Measurements from ENCODE around the gene POLN. TPM values are rescaled to one million over a fixed set of nuclear protein-coding genes. Genes with fewer than 3 reads are reported as not detected.

Gene POLN
- total RNA-seq, 2 donors from 2014 or later, result 7.8 to 8.0 TPM

DNA sequence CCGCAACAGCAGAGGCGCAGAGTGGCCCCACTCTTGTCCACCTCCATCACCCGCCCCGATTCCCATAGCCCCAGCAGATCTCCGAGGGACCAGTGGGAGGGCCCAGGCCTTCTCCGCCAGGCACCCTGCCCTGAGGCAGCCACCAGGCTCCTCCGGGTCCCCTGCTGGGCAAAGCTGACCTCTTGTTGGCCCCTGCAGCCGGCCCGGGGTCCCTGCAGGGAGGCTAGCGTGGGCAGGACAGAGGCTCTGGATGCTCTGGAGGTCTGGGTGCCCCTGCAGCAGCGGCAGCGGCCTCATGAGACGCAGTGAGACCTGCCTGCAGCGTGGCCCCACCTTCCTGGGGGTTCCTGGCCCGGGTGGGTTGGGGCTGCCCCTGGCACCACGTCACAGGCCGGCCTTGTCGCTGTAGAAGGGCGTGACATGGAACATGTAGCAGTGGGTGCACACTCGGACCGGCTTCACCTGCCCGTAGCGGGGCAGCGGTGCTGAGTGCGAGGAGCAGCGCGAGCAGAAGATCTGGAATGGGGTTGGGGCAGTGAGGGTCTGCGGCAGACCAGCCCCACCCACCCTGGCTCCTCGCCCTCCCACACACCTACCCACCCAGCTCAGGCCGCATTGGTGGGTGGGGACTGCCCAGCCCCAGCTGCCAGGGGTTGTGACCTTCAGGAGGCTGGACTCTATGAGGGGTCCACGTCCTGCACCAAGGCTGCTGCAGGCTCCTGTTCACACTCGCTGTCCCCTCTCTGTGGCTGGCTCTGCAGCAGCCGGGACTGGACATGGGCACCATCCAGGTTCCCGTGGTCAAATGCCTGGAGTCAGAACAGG, 28.6 kb upstream of the POLN start:
- Mint-ChIP-seq H3K27ac (no peak overlapping the region), H3K4me3 (no peak overlapping the region), H3K9me3 (no peaks in the 10 kb centered on the region), H3K27me3 (no peaks in the 10 kb centered on the region), H3K36me3 (ENCODE audit: low read depth) (no peaks in the 10 kb centered on the region), H3K4me1 (no peaks in the 10 kb centered on the region)
- ATAC-seq (replicated peaks), result no peak

DNA sequence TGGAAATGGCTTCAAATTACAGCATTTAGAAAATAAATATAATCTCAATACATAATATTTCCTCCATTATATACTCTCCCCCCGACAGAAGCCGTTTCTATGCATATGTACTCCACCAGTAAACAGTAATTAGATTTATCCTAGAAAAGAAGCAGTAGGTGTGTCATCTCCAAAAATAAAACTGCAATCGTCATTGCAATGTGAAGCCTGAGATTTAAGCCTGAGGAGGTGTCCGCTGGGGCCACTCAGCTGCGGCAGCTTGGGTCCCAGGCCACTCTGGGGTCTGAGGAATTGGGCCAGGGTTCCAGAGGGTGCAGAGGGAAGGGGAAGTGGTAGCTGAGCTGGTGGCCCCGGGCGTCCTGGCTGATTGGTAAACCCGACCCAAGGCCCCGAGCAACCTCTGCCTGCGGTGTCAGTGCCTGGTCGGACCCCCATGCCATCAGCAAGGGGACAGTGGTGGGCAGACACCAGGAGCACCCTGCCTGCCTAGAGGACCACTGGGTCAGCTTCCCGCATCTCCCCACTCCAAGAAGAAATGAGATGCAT, 27.8 kb upstream of the POLN start:
- no peak for ATAC-seq (replicated peaks)
- Mint-ChIP-seq H3K4me3 (no peak overlapping the region), H3K27me3 (no peaks in the 10 kb centered on the region), H3K9me3 (no peaks in the 10 kb centered on the region), H3K36me3 (ENCODE audit: low read depth) (no peaks in the 10 kb centered on the region), H3K4me1 (no peaks in the 10 kb centered on the region), H3K27ac (no peak overlapping the region)

DNA sequence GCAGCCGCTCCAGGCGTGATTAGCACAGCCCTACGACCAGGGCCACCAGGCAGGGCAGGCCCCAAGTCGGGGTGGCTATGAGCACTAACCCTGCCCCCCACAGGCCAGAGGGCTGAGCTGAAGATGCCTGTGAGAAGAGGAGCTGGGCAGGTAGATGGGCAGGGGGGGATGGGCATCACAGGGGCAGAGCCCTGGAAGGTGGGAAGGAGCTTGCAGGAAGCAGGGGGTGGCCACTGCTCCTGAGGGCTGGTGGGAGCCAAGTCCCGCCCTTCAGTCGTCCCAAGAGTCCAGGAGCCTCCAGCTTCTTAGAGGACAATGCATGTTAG, 27.2 kb upstream of the POLN start:
- H3K36me3 Mint-ChIP-seq (ENCODE audit: low read depth), result no peaks in the 10 kb centered on the region
- H3K4me1 Mint-ChIP-seq, result no peaks in the 10 kb centered on the region
- no peak overlapping the region for H3K27ac Mint-ChIP-seq
- no peak for ATAC-seq (replicated peaks)
- H3K4me3 Mint-ChIP-seq, result no peak overlapping the region
- H3K9me3 Mint-ChIP-seq, result no peaks in the 10 kb centered on the region
- no peaks in the 10 kb centered on the region for H3K27me3 Mint-ChIP-seq

DNA sequence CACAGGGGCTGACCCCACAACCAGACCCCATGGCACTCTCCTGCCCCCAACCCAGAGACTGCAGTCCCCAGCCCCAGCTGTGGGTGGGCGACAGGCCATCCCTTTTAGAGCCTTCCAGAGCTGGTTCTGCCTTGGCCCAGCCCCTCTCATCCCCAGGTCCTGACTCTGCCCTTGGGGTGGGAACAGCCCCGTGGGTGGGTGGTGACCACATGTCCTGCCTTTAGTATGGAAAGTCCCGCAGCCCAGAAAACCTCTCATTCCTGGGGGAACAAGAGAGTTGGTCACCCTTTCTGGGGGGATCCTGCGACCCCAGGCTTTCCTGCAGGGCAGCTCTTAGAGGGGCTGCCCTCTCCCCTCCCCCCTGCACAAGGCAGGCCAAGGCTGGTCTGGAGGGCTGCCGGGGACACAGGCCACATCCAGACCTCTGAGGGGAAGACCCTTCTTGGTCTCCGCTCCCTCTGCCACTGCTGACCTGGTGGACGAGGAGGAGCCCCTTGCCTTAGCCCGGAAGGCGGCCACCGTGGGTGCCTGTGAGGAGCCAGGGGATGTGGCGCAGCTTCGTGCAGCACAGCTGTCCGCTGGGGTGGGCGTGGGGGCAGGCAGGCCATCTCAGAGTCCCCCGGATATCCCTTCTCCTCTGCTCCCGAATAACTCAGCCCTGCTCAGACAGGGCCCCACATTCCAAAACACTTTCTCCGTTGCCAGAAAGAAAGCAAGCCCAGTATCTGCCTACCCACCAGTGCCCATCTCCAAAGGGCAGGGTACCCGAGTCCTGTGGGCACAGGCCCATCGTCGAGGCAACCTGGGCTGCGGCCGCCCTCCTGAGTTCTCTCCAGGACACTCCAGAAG, 26.7 kb upstream of the POLN start:
- no peaks in the 10 kb centered on the region for H3K9me3 Mint-ChIP-seq
- H3K27ac Mint-ChIP-seq, result no peak overlapping the region
- H3K4me1 Mint-ChIP-seq, result no peaks in the 10 kb centered on the region
- H3K36me3 Mint-ChIP-seq (ENCODE audit: low read depth), result no peaks in the 10 kb centered on the region
- H3K27me3 Mint-ChIP-seq, result no peaks in the 10 kb centered on the region
- H3K4me3 Mint-ChIP-seq, result no peak overlapping the region
- no peak for ATAC-seq (replicated peaks)

DNA sequence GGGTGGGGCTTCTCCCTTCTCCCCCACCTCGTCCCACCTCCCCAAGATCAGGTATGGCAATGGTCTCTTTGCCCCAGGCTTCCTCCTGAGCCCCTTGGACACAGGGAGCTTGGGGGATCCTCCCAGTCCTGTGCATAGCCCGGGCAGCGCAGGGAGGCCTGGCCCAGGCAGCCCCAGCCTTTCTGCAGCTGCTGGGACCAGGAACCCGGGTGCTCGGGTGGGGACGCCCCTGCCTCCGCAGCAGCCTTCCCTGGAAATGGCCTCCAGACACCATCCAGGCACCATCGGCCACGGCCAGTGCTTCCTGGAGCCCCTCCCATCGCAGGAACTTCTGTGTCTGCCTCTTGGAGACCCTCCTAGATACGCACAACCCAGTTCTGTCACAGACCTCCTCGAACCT, 25.9 kb upstream of the POLN start:
- no peaks in the 10 kb centered on the region for H3K36me3 Mint-ChIP-seq (ENCODE audit: low read depth)

DNA sequence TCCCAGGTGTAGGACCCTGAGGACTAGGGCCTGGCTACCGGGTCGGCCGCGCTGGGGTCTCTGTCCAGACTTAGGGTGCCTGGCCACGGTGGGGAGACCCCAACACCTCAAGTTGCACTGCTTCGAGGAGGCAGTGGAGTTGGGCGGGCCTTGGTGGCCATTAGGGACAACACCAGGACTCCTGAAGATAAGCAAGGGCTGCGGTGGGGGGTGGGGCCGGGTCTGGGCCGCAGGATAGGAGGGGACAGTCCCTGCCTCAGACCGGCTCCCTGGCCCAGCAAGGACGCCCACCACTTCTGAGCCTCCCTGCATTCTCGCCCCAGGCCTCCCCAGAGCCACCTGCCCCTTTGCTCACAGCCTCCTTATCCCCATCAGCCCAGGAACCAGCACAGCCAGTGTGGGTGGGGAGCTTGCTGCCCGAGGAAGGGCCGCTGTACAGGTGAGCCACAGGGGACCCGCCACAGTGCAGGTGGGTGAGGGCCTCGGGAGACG, 25.4 kb upstream of the POLN start:
- no peak for ATAC-seq (replicated peaks)

More for the DNA sequence above, 25.9 kb upstream of the POLN start:
- Mint-ChIP-seq H3K4me3 (no peak overlapping the region), H3K27me3 (no peaks in the 10 kb centered on the region), H3K27ac (no peak overlapping the region), H3K9me3 (no peaks in the 10 kb centered on the region), H3K4me1 (no peaks in the 10 kb centered on the region)
- no peak for ATAC-seq (replicated peaks)

DNA sequence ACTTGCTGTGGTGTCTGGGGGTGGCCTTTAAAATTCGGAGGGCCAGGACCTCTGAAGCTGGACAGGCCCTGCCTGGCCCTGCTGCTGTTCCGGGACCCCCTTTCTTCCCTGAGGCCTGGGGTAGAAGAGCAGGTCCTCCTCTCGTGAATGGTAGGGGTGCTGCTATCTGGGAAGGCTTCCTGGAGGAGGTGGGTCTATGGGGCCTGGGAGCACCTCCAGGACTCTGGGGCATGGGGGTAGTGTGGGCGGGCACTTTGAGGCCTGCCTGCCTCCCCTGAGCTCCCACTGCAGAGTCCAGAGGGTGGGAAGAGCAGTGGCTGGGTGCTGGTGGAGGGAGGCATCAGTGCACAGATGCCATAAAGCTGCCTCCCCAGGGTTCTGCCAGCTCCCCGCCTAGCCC, 24.9 kb upstream of the POLN start:
- no peak overlapping the region for H3K27ac Mint-ChIP-seq
- ATAC-seq (replicated peaks), result no peak
- H3K4me1 Mint-ChIP-seq, result no peaks in the 10 kb centered on the region
- no peaks in the 10 kb centered on the region for H3K27me3 Mint-ChIP-seq
- no peaks in the 10 kb centered on the region for H3K36me3 Mint-ChIP-seq (ENCODE audit: low read depth)
- H3K9me3 Mint-ChIP-seq, result no peaks in the 10 kb centered on the region
- H3K4me3 Mint-ChIP-seq, result no peak overlapping the region

More for the DNA sequence above, 25.4 kb upstream of the POLN start:
- no peak overlapping the region for H3K27ac Mint-ChIP-seq
- no peaks in the 10 kb centered on the region for H3K36me3 Mint-ChIP-seq (ENCODE audit: low read depth)
- H3K9me3 Mint-ChIP-seq, result no peaks in the 10 kb centered on the region
- no peaks in the 10 kb centered on the region for H3K4me1 Mint-ChIP-seq
- H3K4me3 Mint-ChIP-seq, result no peak overlapping the region
- no peaks in the 10 kb centered on the region for H3K27me3 Mint-ChIP-seq

DNA sequence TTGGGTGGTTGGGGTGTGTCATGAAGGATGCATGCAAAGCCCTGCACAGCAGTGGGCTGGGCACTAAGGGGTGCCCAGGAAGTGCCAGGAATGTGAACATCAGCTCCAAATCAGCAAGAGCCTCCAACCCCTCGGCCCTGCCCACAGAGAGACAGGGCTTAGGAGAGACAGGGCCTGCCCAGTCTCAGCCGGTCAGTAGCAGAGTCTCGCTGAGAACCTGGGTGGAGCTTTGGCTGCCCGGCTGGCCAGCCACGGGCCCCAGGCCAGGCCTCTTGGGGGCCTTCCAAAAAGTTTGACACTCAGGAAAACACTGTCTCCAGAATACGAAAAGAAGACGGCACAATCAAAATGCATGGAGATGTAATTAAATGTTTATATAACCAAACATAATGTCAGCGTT, 24.3 kb upstream of the POLN start:
- H3K4me1 Mint-ChIP-seq, result no peaks in the 10 kb centered on the region
- H3K27me3 Mint-ChIP-seq, result no peaks in the 10 kb centered on the region
- no peak overlapping the region for H3K4me3 Mint-ChIP-seq
- no peaks in the 10 kb centered on the region for H3K36me3 Mint-ChIP-seq (ENCODE audit: low read depth)
- H3K9me3 Mint-ChIP-seq, result no peaks in the 10 kb centered on the region
- peak overlapping the region; percentile 28 for H3K27ac Mint-ChIP-seq
- no peak for ATAC-seq (replicated peaks)

DNA sequence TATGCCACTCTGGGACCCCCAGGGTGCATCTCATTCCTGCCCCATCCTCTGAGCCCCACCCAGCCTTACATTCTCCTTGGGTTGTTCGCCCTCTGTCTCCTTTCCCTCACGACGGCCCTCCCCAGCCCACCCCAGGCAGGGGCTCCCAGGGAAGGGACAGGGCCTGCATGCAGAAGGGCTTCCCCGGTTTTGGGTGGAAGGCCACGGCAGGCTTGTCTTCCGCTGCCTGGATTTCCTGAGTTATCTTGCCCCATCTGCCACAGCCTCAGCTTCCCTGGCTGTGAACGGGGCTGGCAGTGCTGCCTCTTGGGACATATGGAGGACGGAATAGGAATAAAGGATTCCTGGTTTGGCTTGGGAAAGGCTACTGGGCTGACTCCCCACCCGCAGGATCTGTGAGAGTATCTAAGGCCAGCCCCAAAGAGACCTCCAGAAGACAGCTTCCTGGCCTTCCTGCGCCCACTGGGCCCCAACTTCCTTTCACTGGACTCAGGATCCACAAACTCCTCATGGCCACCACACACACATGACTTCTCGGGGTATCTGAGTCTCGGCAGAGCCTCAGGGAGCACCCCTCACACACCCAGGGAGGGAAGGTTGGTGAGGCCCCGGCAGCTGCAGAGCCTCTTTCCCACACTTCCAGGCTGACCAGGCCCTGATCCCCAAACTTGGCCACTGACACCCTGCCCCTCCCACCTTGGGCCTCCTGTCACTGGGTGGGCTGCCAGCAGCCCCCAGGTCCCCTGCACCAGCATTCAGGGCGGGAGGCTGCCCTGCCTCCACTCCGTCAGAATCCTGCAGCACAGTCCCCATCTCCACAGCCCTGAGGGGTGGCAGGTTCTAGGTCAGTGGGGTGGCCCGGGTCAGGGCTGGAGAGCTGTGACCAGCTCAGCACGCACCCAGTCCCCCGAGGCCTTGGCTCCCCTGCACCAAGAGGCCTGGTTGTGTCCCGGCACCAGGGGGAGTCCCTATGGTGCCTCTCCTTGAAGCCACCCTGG, 23.5 kb upstream of the POLN start:
- H3K4me3 Mint-ChIP-seq, result no peak overlapping the region

DNA sequence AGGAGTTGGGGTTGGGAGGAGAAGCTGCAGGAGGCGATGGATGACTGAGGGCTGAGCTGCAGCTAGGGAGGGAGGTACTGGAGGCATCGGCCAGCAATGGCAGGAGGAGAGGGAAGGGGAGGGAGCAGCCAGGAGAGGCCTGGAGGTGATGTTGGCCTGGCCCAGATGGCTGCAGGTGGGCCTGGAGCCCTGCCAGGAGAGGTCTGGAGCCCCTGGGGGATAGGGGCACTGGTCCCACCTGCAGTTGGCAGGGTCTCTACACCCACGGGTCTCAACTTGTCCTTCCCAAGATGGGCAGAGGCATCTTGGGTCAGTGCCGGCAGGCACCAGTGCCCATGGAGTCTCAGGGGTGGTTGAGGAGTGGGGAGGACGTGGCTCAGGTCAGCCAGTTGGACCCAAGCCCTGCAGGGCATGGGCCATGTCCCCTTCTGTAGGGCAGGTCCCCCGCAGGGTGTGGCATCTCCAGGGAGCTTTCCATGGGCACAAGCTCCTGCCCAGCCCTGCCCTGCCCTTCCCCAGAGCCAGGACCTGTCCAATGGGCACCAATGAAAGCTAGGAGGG, 22.6 kb upstream of the POLN start:
- H3K27me3 Mint-ChIP-seq, result no peaks in the 10 kb centered on the region
- H3K9me3 Mint-ChIP-seq, result no peaks in the 10 kb centered on the region
- no peak overlapping the region for H3K4me3 Mint-ChIP-seq
- H3K27ac Mint-ChIP-seq, result no peak overlapping the region
- no peaks in the 10 kb centered on the region for H3K36me3 Mint-ChIP-seq (ENCODE audit: low read depth)
- no peak for ATAC-seq (replicated peaks)
- H3K4me1 Mint-ChIP-seq, result no peaks in the 10 kb centered on the region

More for the DNA sequence above, 23.5 kb upstream of the POLN start:
- no peaks in the 10 kb centered on the region for H3K9me3 Mint-ChIP-seq
- H3K4me1 Mint-ChIP-seq, result no peaks in the 10 kb centered on the region
- H3K27ac Mint-ChIP-seq, result peak overlapping the region; percentile 28
- H3K36me3 Mint-ChIP-seq (ENCODE audit: low read depth), result no peaks in the 10 kb centered on the region
- ATAC-seq (replicated peaks), result no peak
- H3K27me3 Mint-ChIP-seq, result no peaks in the 10 kb centered on the region

DNA sequence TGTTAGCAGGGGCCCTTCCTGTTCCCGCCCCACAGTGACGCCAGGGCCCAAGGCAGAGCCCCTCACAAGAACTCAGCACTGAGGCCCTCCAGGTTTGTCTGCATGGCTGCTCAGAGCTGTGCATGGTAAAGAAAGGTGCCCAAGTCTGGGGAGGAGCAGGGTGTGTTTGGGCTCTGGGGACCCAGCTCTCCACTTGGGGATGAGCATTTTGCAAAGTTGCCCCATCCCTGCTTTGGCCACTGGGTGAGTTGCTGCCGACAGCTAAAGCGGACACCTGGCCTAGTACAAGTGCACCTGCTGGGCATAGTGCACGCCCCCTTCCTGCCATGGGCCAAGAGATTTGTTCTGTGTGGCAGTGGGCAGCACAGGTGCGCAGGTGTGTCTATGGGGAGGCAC, 22.0 kb upstream of the POLN start:
- H3K27me3 Mint-ChIP-seq, result no peaks in the 10 kb centered on the region
- no peaks in the 10 kb centered on the region for H3K36me3 Mint-ChIP-seq (ENCODE audit: low read depth)
- H3K4me1 Mint-ChIP-seq, result no peaks in the 10 kb centered on the region
- H3K4me3 Mint-ChIP-seq, result peak overlapping the region; percentile 51
- H3K9me3 Mint-ChIP-seq, result no peaks in the 10 kb centered on the region
- no peak overlapping the region for H3K27ac Mint-ChIP-seq
- ATAC-seq (replicated peaks), result no peak

DNA sequence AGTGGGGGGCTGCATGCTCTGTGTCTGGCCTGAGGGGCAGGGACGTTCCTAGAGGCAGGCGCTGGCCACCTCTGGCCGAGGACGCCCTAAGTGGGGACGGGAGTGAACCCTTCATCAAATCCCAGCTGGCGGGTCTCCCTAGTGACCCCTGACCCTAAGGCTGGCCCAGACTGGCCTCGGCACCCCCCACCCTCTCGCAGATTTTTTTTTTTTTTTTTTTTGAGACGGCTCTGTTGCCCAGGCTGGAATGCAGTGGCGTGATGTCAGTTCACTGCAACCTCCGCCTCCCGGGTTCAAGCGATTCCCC, 21.0 kb upstream of the POLN start:
- Mint-ChIP-seq H3K27ac (no peak overlapping the region), H3K4me3 (peak overlapping the region; percentile 51), H3K27me3 (no peaks in the 10 kb centered on the region), H3K9me3 (no peaks in the 10 kb centered on the region), H3K4me1 (no peaks in the 10 kb centered on the region), H3K36me3 (ENCODE audit: low read depth) (no peaks in the 10 kb centered on the region)
- ATAC-seq (replicated peaks), result no peak

DNA sequence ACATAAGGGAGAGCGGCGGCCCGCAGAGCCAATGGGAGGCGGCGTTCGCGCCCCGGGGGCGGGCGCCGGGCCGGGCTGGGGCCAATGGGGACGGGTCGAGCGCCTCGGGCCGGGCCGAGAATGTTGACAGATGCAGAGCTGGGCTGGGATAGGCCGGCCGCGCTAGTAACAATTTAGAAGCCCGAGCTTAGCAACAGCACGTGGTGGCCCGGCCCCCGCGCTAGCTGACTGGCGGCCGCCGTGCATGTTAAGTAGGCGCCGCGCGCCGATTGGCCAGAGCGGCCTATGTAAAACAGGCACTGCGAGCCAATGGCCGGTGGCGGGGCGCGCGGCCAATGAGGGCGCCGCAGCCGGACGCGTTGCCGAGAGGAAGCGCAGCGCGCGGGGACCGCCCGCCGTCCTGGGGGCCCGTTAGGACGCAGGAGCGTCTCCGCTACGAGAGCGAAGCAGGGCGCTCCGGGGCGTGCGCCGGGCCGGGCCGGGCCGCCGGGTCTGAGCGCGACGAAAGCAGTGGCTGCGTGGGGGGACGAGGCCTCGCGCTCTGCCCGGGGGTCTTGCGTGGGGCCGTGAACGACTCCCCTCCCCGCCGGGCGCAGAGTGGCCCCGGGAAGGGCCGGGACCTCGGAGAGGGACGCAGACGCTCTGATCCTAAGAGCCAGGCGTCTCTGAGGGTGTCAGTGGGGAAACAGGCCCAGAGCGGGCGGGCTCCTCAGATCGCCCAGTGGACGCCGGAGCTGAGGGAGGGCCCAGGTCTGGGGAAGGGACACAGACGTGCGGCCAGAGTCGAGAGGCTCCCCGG, 20.4 kb upstream of the POLN start:
- no peaks in the 10 kb centered on the region for H3K27me3 Mint-ChIP-seq
- no peaks in the 10 kb centered on the region for H3K4me1 Mint-ChIP-seq
- H3K9me3 Mint-ChIP-seq, result no peaks in the 10 kb centered on the region
- ATAC-seq (replicated peaks), result peak; percentile 95
- peak overlapping the region; percentile 51 for H3K4me3 Mint-ChIP-seq
- H3K27ac Mint-ChIP-seq, result no peak overlapping the region
- no peaks in the 10 kb centered on the region for H3K36me3 Mint-ChIP-seq (ENCODE audit: low read depth)

Measured in activated T-helper 17 cell treated with anti-CD3 and anti-CD28 coated beads, Interleukin-2, amount 50 U/mL, for 72 hours (primary cell).